OCI-LY1 (cell line): ENCODE measurements around the gene CDYL2.

Source experiments
- H2AFZ ChIP-seq: fragments of 200-600 bp; sonication (generic), shearing (Covaris generic); 2 replicates; pipeline ENCODE4 v1.6.0; 2014; ENCODE audit warnings: antibody characterized with exemption, mild to moderate bottlenecking, low read length
- H3F3A ChIP-seq: fragments of 200-600 bp; sonication (generic), shearing (Covaris generic); 2 replicates; pipeline ENCODE4 v1.6.0; 2014; ENCODE audit warnings: mild to moderate bottlenecking, antibody characterized with exemption, low read length, moderate library complexity; ENCODE audit not compliant: insufficient read depth
- H3K27ac ChIP-seq: fragments of 200-600 bp; sonication (generic); 2 replicates; pipeline ENCODE4 v1.5.1; 2014; ENCODE audit warnings: low read length, mixed run types, mild to moderate bottlenecking, low read depth; ENCODE audit not compliant: poor library complexity, severe bottlenecking
- H3K27me3 ChIP-seq: fragments of 200-600 bp; sonication (generic); 2 replicates; pipeline ENCODE4 v1.6.0; 2014; ENCODE audit warnings: antibody characterized with exemption, mild to moderate bottlenecking, low read length, moderate library complexity; ENCODE audit not compliant: insufficient read depth
- H3K36me3 ChIP-seq: fragments of 200-600 bp; sonication (generic); 2 replicates; pipeline ENCODE4 v1.6.1; 2014; ENCODE audit warnings: mild to moderate bottlenecking, antibody characterized with exemption, low read length, moderate library complexity, mixed read lengths; ENCODE audit not compliant: insufficient read depth
- H3K4me1 ChIP-seq: fragments of 200-600 bp; sonication (generic); 2 replicates; pipeline ENCODE4 v1.5.1; 2014; ENCODE audit warnings: mild to moderate bottlenecking, low read length, moderate library complexity; ENCODE audit not compliant: insufficient read depth, severe bottlenecking
- H3K4me2 ChIP-seq: fragments of 200-600 bp; sonication (generic), shearing (Covaris generic); 2 replicates; pipeline ENCODE4 v1.6.1; 2014; ENCODE audit warnings: low read length
- H3K4me3 ChIP-seq: fragments of 200-600 bp; sonication (generic); 2 replicates; pipeline ENCODE4 v1.5.1; 2014; ENCODE audit warnings: low read length, low read depth, mild to moderate bottlenecking, mixed read lengths; ENCODE audit not compliant: poor library complexity, severe bottlenecking
- H3K79me2 ChIP-seq: fragments of 200-600 bp; shearing (Covaris generic); 2 replicates; pipeline ENCODE4 v1.6.1; 2016; ENCODE audit warnings: mixed run types, low read length, mixed read lengths; ENCODE audit not compliant: insufficient read depth
- H3K9ac ChIP-seq: fragments of 200-600 bp; sonication (generic), shearing (Covaris generic); 2 replicates; pipeline ENCODE4 v1.6.1; 2014; ENCODE audit warnings: mild to moderate bottlenecking, low read length, mixed read lengths
- H3K9me2 ChIP-seq: fragments of 200-600 bp; sonication (generic), shearing (Covaris generic); 2 replicates; pipeline ENCODE4 v1.6.1; 2014; ENCODE audit warnings: low read depth, mild to moderate bottlenecking, low read length, mixed read lengths
- H3K9me3 ChIP-seq: fragments of 200-600 bp; shearing (Covaris generic); 2 replicates; pipeline ENCODE4 v1.6.1; 2014; ENCODE audit warnings: low read length, mixed read lengths
- H4K20me1 ChIP-seq: fragments of 200-600 bp; sonication (generic), shearing (Covaris generic); 2 replicates; pipeline ENCODE4 v1.6.0; 2016; ENCODE audit warnings: mild to moderate bottlenecking, low read length; ENCODE audit not compliant: insufficient read depth
- CTCF ChIP-seq: fragments of 200-600 bp; sonication (generic), shearing (Covaris generic); IDR thresholded peaks from 2 replicates; pipeline ENCODE4 v1.5.1; 2017; ENCODE audit warnings: mild to moderate bottlenecking, antibody characterized with exemption, low read length, moderate library complexity, mixed read lengths
- EZH2 ChIP-seq: fragments of 200-600 bp; sonication (generic), shearing (Covaris generic); IDR thresholded peaks from 2 replicates; pipeline ENCODE4 v1.8.0; 2017; ENCODE audit warnings: borderline replicate concordance, mixed run types, mild to moderate bottlenecking, antibody characterized with exemption, low read length, moderate library complexity, mixed read lengths

The CDYL2 gene

GRCh38 chr16:80682421-80683070 is 121.9 kb downstream of the CDYL2 start:
- H3K36me3 ChIP-seq = no peaks in the 10 kb centered on the region
- no peaks in the 10 kb centered on the region for H4K20me1 ChIP-seq
- H3K4me1 ChIP-seq = no peaks in the 10 kb centered on the region
- H3K9ac ChIP-seq = no peak overlapping the region
- no peak overlapping the region for H3K4me3 ChIP-seq
- no peak for TF ChIP-seq CTCF
- TF ChIP-seq EZH2 = no peak
- H3K9me2 ChIP-seq = no peaks in the 10 kb centered on the region
- H3K79me2 ChIP-seq = no peaks in the 10 kb centered on the region
- no peak overlapping the region for H2AFZ ChIP-seq
- no peaks in the 10 kb centered on the region for H3F3A ChIP-seq
- H3K4me2 ChIP-seq = no peak overlapping the region
- H3K9me3 ChIP-seq = no peaks in the 10 kb centered on the region
- H3K27me3 ChIP-seq = no peaks in the 10 kb centered on the region
- H3K27ac ChIP-seq = no peak overlapping the region

GRCh38 chr16:80681436-80681835 is 123.0 kb downstream of the CDYL2 start:
- Histone ChIP-seq H3K27ac (no peak overlapping the region), H3K9ac (no peak overlapping the region), H3K9me2 (no peaks in the 10 kb centered on the region), H3K79me2 (no peaks in the 10 kb centered on the region), H3K4me1 (peaks cover 9% of the 10 kb centered on the region), H3K36me3 (no peaks in the 10 kb centered on the region), H3K9me3 (no peaks in the 10 kb centered on the region), H3K4me3 (no peak overlapping the region), H2AFZ (no peak overlapping the region), H4K20me1 (no peaks in the 10 kb centered on the region), H3K27me3 (no peaks in the 10 kb centered on the region), H3F3A (no peaks in the 10 kb centered on the region), H3K4me2 (no peak overlapping the region)
- TF ChIP-seq EZH2 (no peak), CTCF (no peak)

- H3F3A ChIP-seq = no peaks in the 10 kb centered on the region
- H3K36me3 ChIP-seq = no peaks in the 10 kb centered on the region
- H3K9me2 ChIP-seq = no peaks in the 10 kb centered on the region
- no peak overlapping the region for H2AFZ ChIP-seq
- no peak overlapping the region for H3K4me3 ChIP-seq
- H4K20me1 ChIP-seq = no peaks in the 10 kb centered on the region
- no peak overlapping the region for H3K4me2 ChIP-seq
- no peak overlapping the region for H3K9ac ChIP-seq
- no peak overlapping the region for H3K27ac ChIP-seq
- H3K27me3 ChIP-seq = no peaks in the 10 kb centered on the region
- no peaks in the 10 kb centered on the region for H3K79me2 ChIP-seq
- no peaks in the 10 kb centered on the region for H3K9me3 ChIP-seq
- peaks cover 15% of the 10 kb centered on the region for H3K4me1 ChIP-seq
- TF ChIP-seq EZH2 (no peak), CTCF (no peak)
Measured at GRCh38 chr16:80680839-80681238, 123.6 kb downstream of the CDYL2 start.
